ENCODE data around the gene FOXE3. TPM values are rescaled to one million over a fixed set of nuclear protein-coding genes. Genes with fewer than 3 reads are reported as not detected.

Gene FOXE3
- total RNA-seq, 1 experiment from 2014 or later, result not detected

GRCh38 chr1:47416319-47417169 is 459 bp downstream of the FOXE3 start:
- DNase-seq (ENCODE audit: low spot score) (no peak), ATAC-seq (peak; percentile 46)
- Mint-ChIP-seq H3K9me3 (no peaks in the 10 kb centered on the region), H3K27me3 (ENCODE audit: low read depth) (peaks cover 83% of the 10 kb centered on the region), H3K27ac (no peak overlapping the region), H3K4me1 (peaks cover 8% of the 10 kb centered on the region), H3K36me3 (no peaks in the 10 kb centered on the region), H3K4me3 (peak overlapping the region; percentile 68)
- CTCF ChIA-PET, result interaction anchor here (2.0 to 4.7 kb wide), 3 partner anchors 20 to 309 kb away, joined by 6 to 24 read pairs (median 7); partner anchors contain the start of gene FOXD2
- TF ChIP-seq MAX (CRISPR knock-in tag; IDR thresholded peaks at IDR 0.05) (peak; percentile 49; the same call in 1 of the 2 replicates), E2F5 (CRISPR knock-in tag; IDR thresholded peaks at IDR 0.05) (peak; percentile 55; the same call in 1 of the 2 replicates), ZBTB21 (CRISPR knock-in tag; IDR thresholded peaks at IDR 0.05; ENCODE audit: borderline replicate concordance) (no peak), ZNF671 (CRISPR knock-in tag; IDR thresholded peaks at IDR 0.05) (no peak), PRDM15 (CRISPR knock-in tag; IDR thresholded peaks at IDR 0.05) (no peak), MXD4 (CRISPR knock-in tag; IDR thresholded peaks at IDR 0.05; ENCODE audit: borderline replicate concordance) (no peak), ZNF532 (CRISPR knock-in tag; IDR thresholded peaks at IDR 0.05; ENCODE audit: borderline replicate concordance) (no peak), NR1H2 (CRISPR knock-in tag; IDR thresholded peaks at IDR 0.05) (no peak), USF2 (CRISPR knock-in tag; IDR thresholded peaks at IDR 0.05) (no peak)
- POLR2A ChIA-PET, result no interaction called here

- H3K27ac Mint-ChIP-seq, result no peak overlapping the region
- ChIA-PET POLR2A (no interaction called here), CTCF (interaction anchor here (2.0 to 8.7 kb wide), 5 partner anchors 15 to 309 kb away, joined by 6 to 109 read pairs (median 18); partner anchors contain the start of gene FOXD2)
- no peaks in the 10 kb centered on the region for H3K36me3 Mint-ChIP-seq
- peaks cover 8% of the 10 kb centered on the region for H3K4me1 Mint-ChIP-seq
- no peaks in the 10 kb centered on the region for H3K9me3 Mint-ChIP-seq
- H3K4me3 Mint-ChIP-seq, result peak overlapping the region; percentile 66
- peak; percentile 50 for ATAC-seq
- TF ChIP-seq IRF1 (CRISPR knock-in tag; IDR thresholded peaks at IDR 0.05), result 0 out of 2 replicates have a peak, but pooled peaks have one; percentile 33
- TF ChIP-seq SMAD3 (CRISPR knock-in tag; IDR thresholded peaks at IDR 0.05; ENCODE audit: borderline replicate concordance), result no peak
- TF ChIP-seq MYBL2 (CRISPR knock-in tag; IDR thresholded peaks at IDR 0.05), result no peak
- no peak for TF ChIP-seq ZNF396 (CRISPR knock-in tag; IDR thresholded peaks at IDR 0.05; ENCODE audit: borderline replicate concordance)
- TF ChIP-seq E2F5 (CRISPR knock-in tag; IDR thresholded peaks at IDR 0.05), result peak; percentile 12; the same call in 1 of the 2 replicates
- no peak for TF ChIP-seq NFYB (CRISPR knock-in tag; conservative IDR thresholded peaks at IDR 0.05; ENCODE audit: low read depth)
- TF ChIP-seq SP1 (CRISPR knock-in tag; conservative IDR thresholded peaks at IDR 0.05), result no peak
- TF ChIP-seq SMAD4 (CRISPR knock-in tag; IDR thresholded peaks at IDR 0.05), result no peak
- no peak for TF ChIP-seq IRF2 (CRISPR knock-in tag; IDR thresholded peaks at IDR 0.05; ENCODE audit: borderline replicate concordance, low read depth)
- DNase-seq (ENCODE audit: low spot score), result no peak
- peaks cover 90% of the 10 kb centered on the region for H3K27me3 Mint-ChIP-seq (ENCODE audit: low read depth)
Observed at GRCh38 chr1:47417170-47418044, 1.3 kb downstream of the FOXE3 start.
